SKM-1 (cell line): ENCODE results near the gene ELP2.
"Not testable (repeated sequence)": the region's sequence is repeated elsewhere in the genome, so short reads cannot be mapped to it uniquely, and the experiment has no call there.

Source experiments
- DNase-seq: peaks from one replicate; lab custom pipeline; 2025; ENCODE audit not compliant: unreplicated experiment; lab: John Stamatoyannopoulos, UW

The ELP2 gene

GRCh38 chr18:36187826-36188721 is 58.4 kb downstream of the ELP2 start:
- DNase-seq = no peak

GRCh38 chr18:36188916-36189315 is 59.2 kb downstream of the ELP2 start:
- DNase-seq = no peak

GRCh38 chr18:36189486-36189885 is 59.8 kb downstream of the ELP2 start:
- DNase-seq = no peak

- no peak for DNase-seq
Observed at GRCh38 chr18:36191286-36191685, 61.6 kb downstream of the ELP2 start.

- no peak for DNase-seq
Observed at GRCh38 chr18:36191711-36192110, 62.0 kb downstream of the ELP2 start.

GRCh38 chr18:36194600-36195315 is 65.1 kb downstream of the ELP2 start:
- no peak for DNase-seq

GRCh38 chr18:36195427-36196122 is 65.9 kb downstream of the ELP2 start:
- no peak for DNase-seq

- no peak for DNase-seq
Observed at GRCh38 chr18:36196238-36196995, 66.7 kb downstream of the ELP2 start.

GRCh38 chr18:36197511-36198166 is 67.9 kb downstream of the ELP2 start:
- DNase-seq = no peak

- no peak for DNase-seq
Observed at GRCh38 chr18:36199691-36200295, 70.1 kb downstream of the ELP2 start.

- DNase-seq = no peak
Observed at GRCh38 chr18:36200354-36200771, 70.7 kb downstream of the ELP2 start.

- DNase-seq = no peak
Observed at GRCh38 chr18:36201765-36202164, 72.1 kb downstream of the ELP2 start.

GRCh38 chr18:36203360-36203895 is 73.7 kb downstream of the ELP2 start:
- no peak for DNase-seq

GRCh38 chr18:36205166-36205565 is 75.5 kb downstream of the ELP2 start:
- no peak for DNase-seq

- no peak for DNase-seq
Observed at GRCh38 chr18:36207303-36207702, 77.6 kb downstream of the ELP2 start.

GRCh38 chr18:36207969-36208368 is 78.3 kb downstream of the ELP2 start:
- not testable (repeated sequence) for DNase-seq

GRCh38 chr18:36211612-36212065 is 81.9 kb downstream of the ELP2 start:
- no peak for DNase-seq

GRCh38 chr18:36212301-36213171 is 82.8 kb downstream of the ELP2 start:
- DNase-seq = no peak

GRCh38 chr18:36214811-36215210 is 85.1 kb downstream of the ELP2 start:
- DNase-seq = no peak
